PC-3 (cell line): ENCODE data around the gene CRADD. TPM values are rescaled to one million over a fixed set of nuclear protein-coding genes. Genes with fewer than 3 reads are reported as not detected.

Experiments used
- ATAC-seq: fragments of 200-7000 bp; cut with Tn5 transposase; 2 replicates; pipeline ENCODE4 v1.9.1; 2020; ENCODE audit warnings: mild to moderate bottlenecking, moderate library complexity
- BruUV-seq: library from RNA; stranded (reverse); fragments of 400-500 nt; replicated peaks from 2 replicates; lab custom pipeline; 2021; lab: Mats Ljungman, UMichigan
- CTCF ChIA-PET: fragments of 300-600 bp; sonication (Branson Sonifier 250); formaldehyde crosslinking; loops from one replicate; lab custom pipeline; 2022; ENCODE audit warnings: antibody characterized with exemption; lab: Charles Lee
- POLR2A ChIA-PET: fragments of 300-600 bp; sonication (Branson Sonifier 250); formaldehyde crosslinking; loops from one replicate; lab custom pipeline; 2022; ENCODE audit warnings: antibody characterized with exemption; ENCODE audit not compliant: unreplicated experiment; lab: Charles Lee
- DNase-seq: peaks from one replicate; pipeline ENCODE4 v3.0.0-alpha.2; 2015
- H2AFZ ChIP-seq: fragments of 300-600 bp; sonication (generic); 2 replicates; pipeline ENCODE4 v1.6.0; 2016; ENCODE audit warnings: antibody characterized with exemption, low read length
- H3F3A ChIP-seq: fragments of 300-600 bp; sonication (generic); one replicate; pipeline ENCODE4 v1.6.0; 2017; ENCODE audit warnings: antibody characterized with exemption, low read length, control low read depth, mild to moderate bottlenecking; ENCODE audit not compliant: unreplicated experiment
- H3K27ac ChIP-seq: fragments of 300-600 bp; sonication (generic); 2 replicates; pipeline ENCODE4 v1.5.1; 2016; ENCODE audit warnings: mild to moderate bottlenecking, low read length
- H3K27me3 ChIP-seq: fragments of 300-600 bp; sonication (generic); 2 replicates; pipeline ENCODE4 v1.6.1; 2016; ENCODE audit warnings: low read length, mixed read lengths
- H3K36me3 ChIP-seq: fragments of 300-600 bp; sonication (generic); 2 replicates; pipeline ENCODE4 v1.6.1; 2016; ENCODE audit warnings: low read depth, mixed run types, low read length, mixed read lengths
- H3K4me1 ChIP-seq: fragments of 300-600 bp; sonication (generic); 2 replicates; pipeline ENCODE4 v1.5.1; 2016; ENCODE audit warnings: low read length; ENCODE audit not compliant: insufficient read depth
- H3K4me2 ChIP-seq: fragments of 300-600 bp; sonication (generic); 2 replicates; pipeline ENCODE4 v1.6.0; 2016; ENCODE audit warnings: low read length
- H3K4me3 ChIP-seq: fragments of 300-600 bp; sonication (generic); 2 replicates; pipeline ENCODE4 v1.5.1; 2016; ENCODE audit warnings: mild to moderate bottlenecking, low read length, mixed read lengths
- H3K79me2 ChIP-seq: fragments of 300-600 bp; sonication (generic); 2 replicates; pipeline ENCODE4 v1.6.1; 2017; ENCODE audit warnings: low read length, mixed read lengths
- H3K9ac ChIP-seq: fragments of 300-600 bp; sonication (generic); 2 replicates; pipeline ENCODE4 v1.6.0; 2016; ENCODE audit warnings: mild to moderate bottlenecking, low read length
- H3K9me2 ChIP-seq: fragments of 300-600 bp; sonication (generic); replicated peaks from 2 replicates; pipeline ENCODE4 v1.6.1; 2016; ENCODE audit warnings: mixed run types, low read length, mixed read lengths
- H3K9me3 ChIP-seq: fragments of 300-600 bp; sonication (generic); 2 replicates; pipeline ENCODE4 v1.6.1; 2016; ENCODE audit warnings: low read length, mixed read lengths
- H4K20me1 ChIP-seq: fragments of 300-600 bp; sonication (generic); 2 replicates; pipeline ENCODE4 v1.6.1; 2016; ENCODE audit warnings: low read length, mixed read lengths
- CTCF ChIP-seq: fragments of 300-600 bp; sonication (generic); conservative IDR thresholded peaks from 2 replicates; pipeline ENCODE4 v1.5.1; 2017; ENCODE audit warnings: antibody characterized with exemption, low read depth, mild to moderate bottlenecking, low read length
- EZH2 ChIP-seq: fragments of 300-600 bp; sonication (generic); IDR thresholded peaks from one replicate; pipeline ENCODE4 v1.6.1; 2017; ENCODE audit warnings: antibody characterized with exemption, mild to moderate bottlenecking, low read length; ENCODE audit not compliant: unreplicated experiment
- EZH2phosphoT487 ChIP-seq: fragments of 300-600 bp; sonication (generic); IDR thresholded peaks from 2 replicates; pipeline ENCODE4 v1.6.1; 2018; ENCODE audit warnings: mild to moderate bottlenecking, antibody characterized with exemption, low read length, borderline replicate concordance
- intact Hi-C: fragments of 100-400 bp; cut with micrococcal nuclease; formaldehyde crosslinking; loops from 2 replicates; pipeline ENCODE4 v1.9.0; 2023
- total RNA-seq: library from RNA; depleted of rRNA; stranded (reverse); fragments of >200 nt; gene quantifications from 2 replicates; pipeline ENCODE4 v1.2.3, GENCODE V29; 2014

CRADD gene
- total RNA-seq, 1 experiment from 2014 or later = 11.4 TPM

- ATAC-seq = no peak; the same call in 1 of the 2 replicates
- Histone ChIP-seq H3K27me3 (no peaks in the 10 kb centered on the region), H3F3A (no peaks in the 10 kb centered on the region), H3K9me2 (no peaks in the 10 kb centered on the region), H3K4me2 (no peak overlapping the region), H3K27ac (no peak overlapping the region), H3K36me3 (no peaks in the 10 kb centered on the region), H2AFZ (no peak overlapping the region), H3K4me1 (no peaks in the 10 kb centered on the region), H3K79me2 (no peaks in the 10 kb centered on the region), H4K20me1 (no peaks in the 10 kb centered on the region), H3K9me3 (no peaks in the 10 kb centered on the region), H3K4me3 (no peak overlapping the region), H3K9ac (no peak overlapping the region)
- ChIA-PET CTCF (no interaction called here), POLR2A (interaction anchor here (0.6 kb wide), 1 partner anchor 12 kb away, joined by 8 read pairs; no protein-coding TSS in a partner anchor)
- TF ChIP-seq EZH2 (no peak), EZH2phosphoT487 (no peak), CTCF (no peak)
- intact Hi-C loops = no loop called here
- no TSS peak for BruUV-seq
- no peak for DNase-seq
These were observed 125.7 kb downstream of the CRADD start for GRCh38 chr12:93802698-93803423.

GRCh38 chr12:93803424-93803807 lies 126.2 kb downstream of the CRADD start:
- H3F3A ChIP-seq = no peaks in the 10 kb centered on the region
- H3K27ac ChIP-seq = no peak overlapping the region
- no peak overlapping the region for H3K9ac ChIP-seq
- ChIA-PET POLR2A (no interaction called here), CTCF (no interaction called here)
- no peak overlapping the region for H2AFZ ChIP-seq
- DNase-seq = no peak
- H3K36me3 ChIP-seq = no peaks in the 10 kb centered on the region
- no peak overlapping the region for H3K4me3 ChIP-seq
- TF ChIP-seq CTCF (no peak), EZH2 (no peak), EZH2phosphoT487 (no peak)
- H3K79me2 ChIP-seq = no peaks in the 10 kb centered on the region
- no peaks in the 10 kb centered on the region for H3K9me3 ChIP-seq
- no peak overlapping the region for H3K4me2 ChIP-seq
- no peak for ATAC-seq
- intact Hi-C loops = no loop called here
- no peaks in the 10 kb centered on the region for H3K4me1 ChIP-seq
- no peaks in the 10 kb centered on the region for H3K27me3 ChIP-seq
- no TSS peak for BruUV-seq
- no peaks in the 10 kb centered on the region for H4K20me1 ChIP-seq
- no peaks in the 10 kb centered on the region for H3K9me2 ChIP-seq
